ENCODE data around the gene THOC6.

DNA sequence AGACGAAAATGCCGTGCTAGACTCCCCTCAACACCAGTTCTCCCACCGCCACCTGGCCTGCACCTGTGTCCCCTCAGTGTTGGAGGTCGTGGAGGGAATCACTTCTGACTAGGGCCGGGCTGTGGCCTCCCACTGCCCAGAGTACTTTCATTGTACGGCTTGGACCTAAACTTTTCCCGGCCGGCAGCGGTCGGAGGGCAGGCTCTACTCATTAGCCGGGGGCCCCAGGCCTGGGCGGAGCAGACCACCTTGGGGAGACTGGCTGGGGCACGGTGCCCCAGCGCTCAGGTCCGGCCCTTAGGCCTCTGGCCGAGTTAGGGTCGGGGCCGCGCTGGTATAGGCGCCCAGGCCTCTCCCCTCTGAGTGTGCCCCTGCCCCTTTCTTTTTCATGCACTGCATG is 6.5 kb upstream of the THOC6 start:
- TF ChIP-seq, protein P1, sequence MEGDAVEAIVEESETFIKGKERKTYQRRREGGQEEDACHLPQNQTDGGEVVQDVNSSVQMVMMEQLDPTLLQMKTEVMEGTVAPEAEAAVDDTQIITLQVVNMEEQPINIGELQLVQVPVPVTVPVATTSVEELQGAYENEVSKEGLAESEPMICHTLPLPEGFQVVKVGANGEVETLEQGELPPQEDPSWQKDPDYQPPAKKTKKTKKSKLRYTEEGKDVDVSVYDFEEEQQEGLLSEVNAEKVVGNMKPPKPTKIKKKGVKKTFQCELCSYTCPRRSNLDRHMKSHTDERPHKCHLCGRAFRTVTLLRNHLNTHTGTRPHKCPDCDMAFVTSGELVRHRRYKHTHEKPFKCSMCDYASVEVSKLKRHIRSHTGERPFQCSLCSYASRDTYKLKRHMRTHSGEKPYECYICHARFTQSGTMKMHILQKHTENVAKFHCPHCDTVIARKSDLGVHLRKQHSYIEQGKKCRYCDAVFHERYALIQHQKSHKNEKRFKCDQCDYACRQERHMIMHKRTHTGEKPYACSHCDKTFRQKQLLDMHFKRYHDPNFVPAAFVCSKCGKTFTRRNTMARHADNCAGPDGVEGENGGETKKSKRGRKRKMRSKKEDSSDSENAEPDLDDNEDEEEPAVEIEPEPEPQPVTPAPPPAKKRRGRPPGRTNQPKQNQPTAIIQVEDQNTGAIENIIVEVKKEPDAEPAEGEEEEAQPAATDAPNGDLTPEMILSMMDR (IDR thresholded peaks at IDR 0.05), result no peak
- no peak for TF ChIP-seq POLR2A (IDR thresholded peaks at IDR 0.05)
